OCI-LY7 (cell line): ENCODE results near the gene APCDD1L. TPM values are rescaled to one million over a fixed set of nuclear protein-coding genes. Genes with fewer than 3 reads are reported as not detected.

Source experiments
- BruUV-seq: library from RNA; stranded (reverse); fragments of 400-500 nt; replicated peaks from 2 replicates; lab custom pipeline; 2021; lab: Mats Ljungman, UMichigan
- CTCF ChIA-PET: fragments of 300-600 bp; sonication (Branson Sonifier 250); formaldehyde crosslinking; loops from one replicate; lab custom pipeline; 2022; ENCODE audit warnings: antibody characterized with exemption; ENCODE audit not compliant: unreplicated experiment; lab: Charles Lee
- POLR2A ChIA-PET: fragments of 300-600 bp; sonication (Branson Sonifier 250); formaldehyde crosslinking; loops from one replicate; lab custom pipeline; 2022; ENCODE audit warnings: antibody characterized with exemption; lab: Charles Lee
- DNase-seq: peaks from one replicate; pipeline ENCODE4 v3.0.0-alpha.2; 2015; ENCODE audit warnings: low spot score
- H2AFZ ChIP-seq: fragments of 200-600 bp; sonication (generic), shearing (Covaris generic); 2 replicates; pipeline ENCODE4 v1.6.1; 2014; ENCODE audit warnings: mild to moderate bottlenecking, antibody characterized with exemption, low read length, moderate library complexity
- H3K27ac ChIP-seq: fragments of 200-600 bp; sonication (generic); 2 replicates; pipeline ENCODE4 v1.5.1; 2014; ENCODE audit warnings: mixed run types, low read depth, mild to moderate bottlenecking, moderate library complexity, low read length, inconsistent platforms; ENCODE audit not compliant: poor library complexity, severe bottlenecking
- H3K36me3 ChIP-seq: fragments of 200-600 bp; sonication (generic); 2 replicates; pipeline ENCODE4 v1.6.1; 2014; ENCODE audit warnings: mild to moderate bottlenecking, antibody characterized with exemption, low read length, moderate library complexity, mixed read lengths; ENCODE audit not compliant: insufficient read depth
- H3K4me1 ChIP-seq: fragments of 200-600 bp; sonication (generic); 2 replicates; pipeline ENCODE4 v1.5.1; 2014; ENCODE audit warnings: mild to moderate bottlenecking, low read length; ENCODE audit not compliant: insufficient read depth, poor library complexity, severe bottlenecking
- H3K4me2 ChIP-seq: fragments of 200-600 bp; sonication (generic); 2 replicates; pipeline ENCODE4 v1.6.1; 2014; ENCODE audit warnings: mild to moderate bottlenecking, low read length
- H3K4me3 ChIP-seq: fragments of 200-600 bp; sonication (generic); 2 replicates; pipeline ENCODE4 v1.5.1; 2014; ENCODE audit warnings: mild to moderate bottlenecking, low read depth, low read length; ENCODE audit not compliant: poor library complexity, severe bottlenecking
- H3K79me2 ChIP-seq: fragments of 200-600 bp; sonication (generic); 2 replicates; pipeline ENCODE4 v1.6.1; 2016; ENCODE audit warnings: low read depth, mild to moderate bottlenecking, low read length, moderate library complexity, mixed read lengths; ENCODE audit not compliant: insufficient read depth
- H3K9me2 ChIP-seq: fragments of 200-600 bp; sonication (generic); 2 replicates; pipeline ENCODE4 v1.6.1; 2016; ENCODE audit warnings: mild to moderate bottlenecking, low read length, mixed read lengths; ENCODE audit not compliant: insufficient read depth
- H3K9me3 ChIP-seq: fragments of 200-600 bp; sonication (generic); 2 replicates; pipeline ENCODE4 v1.6.1; 2014; ENCODE audit warnings: mild to moderate bottlenecking, mixed run types, low read length, mixed read lengths
- H4K20me1 ChIP-seq: fragments of 200-600 bp; sonication (generic); 2 replicates; pipeline ENCODE4 v1.6.1; 2014; ENCODE audit warnings: mild to moderate bottlenecking, antibody characterized with exemption, low read length, moderate library complexity, mixed read lengths; ENCODE audit not compliant: insufficient read depth
- EZH2phosphoT487 ChIP-seq: fragments of 200-600 bp; sonication (generic); IDR thresholded peaks from 2 replicates; pipeline ENCODE4 v1.6.1; 2018; ENCODE audit warnings: low read depth, borderline replicate concordance, mild to moderate bottlenecking, mixed run types, antibody characterized with exemption, low read length, moderate library complexity, mixed read lengths
- intact Hi-C: fragments of 100-400 bp; cut with micrococcal nuclease; formaldehyde crosslinking; loops from one replicate; pipeline ENCODE4 v1.10.0; 2022; ENCODE audit not compliant: unreplicated experiment
- total RNA-seq, 2 experiments: library from RNA; depleted of rRNA in 1 of 2; stranded (reverse); fragments of >200 nt in 1 of 2; shearing (Covaris generic) in 1 of 2; gene quantifications; 2 replicates each; pipeline ENCODE4 v1.2.3, GENCODE V29; 2014 to 2022
- TF ChIP-seq, protein P1 (sequence below): fragments of 200-600 bp; sonication (generic); conservative IDR thresholded peaks from 2 replicates; pipeline ENCODE4 v1.5.1; 2014; ENCODE audit warnings: mild to moderate bottlenecking, antibody characterized with exemption, low read length, moderate library complexity, mixed read lengths

APCDD1L gene
- total RNA-seq, 2 experiments from 2014 or later: not detected

GRCh38 chr20:58441723-58442122 is 73.5 kb downstream of the APCDD1L start:
- H3K9me2 ChIP-seq: no peaks in the 10 kb centered on the region
- ChIA-PET CTCF (no interaction called here), POLR2A (interaction anchor here (0.7 kb wide), 1 partner anchor 13 kb away, joined by 3 read pairs; no protein-coding TSS in a partner anchor)
- H3K79me2 ChIP-seq: peaks cover 19% of the 10 kb centered on the region; the same call in 1 of the 2 replicates
- H3K4me2 ChIP-seq: no peak overlapping the region
- BruUV-seq: no TSS peak
- no peaks in the 10 kb centered on the region for H3K9me3 ChIP-seq
- no peak for TF ChIP-seq EZH2phosphoT487
- TF ChIP-seq, protein P1, sequence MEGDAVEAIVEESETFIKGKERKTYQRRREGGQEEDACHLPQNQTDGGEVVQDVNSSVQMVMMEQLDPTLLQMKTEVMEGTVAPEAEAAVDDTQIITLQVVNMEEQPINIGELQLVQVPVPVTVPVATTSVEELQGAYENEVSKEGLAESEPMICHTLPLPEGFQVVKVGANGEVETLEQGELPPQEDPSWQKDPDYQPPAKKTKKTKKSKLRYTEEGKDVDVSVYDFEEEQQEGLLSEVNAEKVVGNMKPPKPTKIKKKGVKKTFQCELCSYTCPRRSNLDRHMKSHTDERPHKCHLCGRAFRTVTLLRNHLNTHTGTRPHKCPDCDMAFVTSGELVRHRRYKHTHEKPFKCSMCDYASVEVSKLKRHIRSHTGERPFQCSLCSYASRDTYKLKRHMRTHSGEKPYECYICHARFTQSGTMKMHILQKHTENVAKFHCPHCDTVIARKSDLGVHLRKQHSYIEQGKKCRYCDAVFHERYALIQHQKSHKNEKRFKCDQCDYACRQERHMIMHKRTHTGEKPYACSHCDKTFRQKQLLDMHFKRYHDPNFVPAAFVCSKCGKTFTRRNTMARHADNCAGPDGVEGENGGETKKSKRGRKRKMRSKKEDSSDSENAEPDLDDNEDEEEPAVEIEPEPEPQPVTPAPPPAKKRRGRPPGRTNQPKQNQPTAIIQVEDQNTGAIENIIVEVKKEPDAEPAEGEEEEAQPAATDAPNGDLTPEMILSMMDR: no peak
- no peaks in the 10 kb centered on the region for H4K20me1 ChIP-seq
- intact Hi-C loops: loop anchor here (10.0 kb wide), 1 partner anchor 137 kb away; the partner anchor contains the start of gene RAB22A
- DNase-seq: no peak
- H2AFZ ChIP-seq: no peak overlapping the region
- peaks cover 10% of the 10 kb centered on the region for H3K4me1 ChIP-seq
- H3K36me3 ChIP-seq: peaks cover 98% of the 10 kb centered on the region
- no peak overlapping the region for H3K27ac ChIP-seq
- no peak overlapping the region for H3K4me3 ChIP-seq

GRCh38 chr20:58440021-58440767 is 75.0 kb downstream of the APCDD1L start:
- no peaks in the 10 kb centered on the region for H4K20me1 ChIP-seq
- H3K27ac ChIP-seq: no peak overlapping the region
- H2AFZ ChIP-seq: no peak overlapping the region
- ChIA-PET CTCF (no interaction called here), POLR2A (no interaction called here)
- TF ChIP-seq, protein P1: no peak
- no peak for TF ChIP-seq EZH2phosphoT487
- intact Hi-C loops: loop anchor here (10.0 kb wide), 1 partner anchor 135 kb away; the partner anchor contains the start of gene RAB22A
- H3K9me2 ChIP-seq: no peaks in the 10 kb centered on the region
- no peak for DNase-seq
- H3K4me2 ChIP-seq: no peak overlapping the region
- BruUV-seq: no TSS peak
- no peaks in the 10 kb centered on the region for H3K9me3 ChIP-seq
- peaks cover 34% of the 10 kb centered on the region for H3K79me2 ChIP-seq
- H3K4me1 ChIP-seq: peaks cover 10% of the 10 kb centered on the region
- no peak overlapping the region for H3K4me3 ChIP-seq
- H3K36me3 ChIP-seq: peaks cover 99% of the 10 kb centered on the region
